Mesenchymal stem cell (in vitro differentiated cells and primary cell): ENCODE measurements around the gene TSSK2.
A peak's percentile ranks its signal among the peaks of the same experiment; 100 is the strongest.

ENCODE experiments used
- DNase-seq: peaks from one replicate; pipeline ENCODE4 v3.0.0-alpha.2; 2013
- H2AFZ ChIP-seq: one replicate; pipeline ENCODE4 v1.6.1; 2013; ENCODE audit warnings: low read depth, mild to moderate bottlenecking, control low read depth, inconsistent platforms, low read length, moderate library complexity
- H2AK5ac ChIP-seq: 2 replicates; pipeline ENCODE4 v1.6.1; 2013; ENCODE audit warnings: low read length, moderate library complexity, mild to moderate bottlenecking, inconsistent platforms; ENCODE audit not compliant: severe bottlenecking
- H2BK120ac ChIP-seq: one replicate; pipeline ENCODE4 v1.6.1; 2013; ENCODE audit warnings: low read depth, mild to moderate bottlenecking, inconsistent platforms, low read length, moderate library complexity
- H2BK12ac ChIP-seq, 2 experiments: one replicate each; pipeline ENCODE4 v1.6.1; 2013; ENCODE audit warnings: inconsistent platforms in 2 of 2, low read length in 2 of 2, mild to moderate bottlenecking in 2 of 2, moderate library complexity in 2 of 2, control low read depth in 1 of 2
- H2BK15ac ChIP-seq: one replicate; pipeline ENCODE4 v1.6.1; 2013; ENCODE audit warnings: mild to moderate bottlenecking, low read depth, inconsistent platforms; ENCODE audit not compliant: poor library complexity, severe bottlenecking
- H2BK5ac ChIP-seq: 2 replicates; pipeline ENCODE4 v1.6.1; 2013; ENCODE audit warnings: low read depth, mild to moderate bottlenecking, low read length, control low read depth, inconsistent platforms; ENCODE audit not compliant: poor library complexity, severe bottlenecking
- H3K14ac ChIP-seq, 2 experiments: one replicate each; pipeline ENCODE4 v1.6.1; 2013; ENCODE audit warnings: inconsistent platforms in 2 of 2, low read length in 2 of 2, control low read depth in 1 of 2, mild to moderate bottlenecking in 1 of 2, moderate library complexity in 1 of 2
- H3K18ac ChIP-seq, 2 experiments: one replicate each; pipeline ENCODE4 v1.6.1; 2013; ENCODE audit warnings: inconsistent platforms in 2 of 2, low read length in 2 of 2, control low read depth in 1 of 2, low read depth in 1 of 2, mild to moderate bottlenecking in 1 of 2
- H3K23ac ChIP-seq, 2 experiments: one replicate each; pipeline ENCODE4 v1.6.1; 2013; ENCODE audit warnings: inconsistent platforms in 2 of 2, low read length in 2 of 2, mild to moderate bottlenecking in 2 of 2, moderate library complexity in 2 of 2, control low read depth in 1 of 2
- H3K27ac ChIP-seq: 2 replicates; pipeline ENCODE4 v1.5.1; 2013; ENCODE audit warnings: mild to moderate bottlenecking, moderate library complexity, low read length, control low read depth, inconsistent platforms; ENCODE audit not compliant: poor library complexity, severe bottlenecking
- H3K27me3 ChIP-seq, 2 experiments: 2 replicates each; pipeline versions ENCODE4 v1.6.1 to v1.7.0; 2013; ENCODE audit warnings: low read length in 2 of 2, mild to moderate bottlenecking in 2 of 2, moderate library complexity in 2 of 2, control low read depth in 1 of 2, inconsistent platforms in 1 of 2; ENCODE audit not compliant: control insufficient read depth in 1 of 2, insufficient read depth in 1 of 2
- H3K36me3 ChIP-seq, 2 experiments: 2 replicates each; pipeline versions ENCODE4 v1.6.1 to v1.7.0; 2013; ENCODE audit warnings: low read length in 2 of 2, control low read depth in 1 of 2, inconsistent platforms in 1 of 2, low read depth in 1 of 2, mild to moderate bottlenecking in 1 of 2; ENCODE audit not compliant: insufficient read depth in 2 of 2, control insufficient read depth in 1 of 2
- H3K4ac ChIP-seq, 2 experiments: one replicate each; pipeline ENCODE4 v1.6.1; 2013; ENCODE audit warnings: inconsistent platforms in 2 of 2, low read length in 2 of 2, mild to moderate bottlenecking in 2 of 2, moderate library complexity in 2 of 2, control low read depth in 1 of 2, low read depth in 1 of 2
- H3K4me1 ChIP-seq: 2 replicates; pipeline ENCODE4 v1.6.1; 2013; ENCODE audit warnings: low read depth, low read length, control low read depth; ENCODE audit not compliant: control insufficient read depth, insufficient read depth
- H3K4me2 ChIP-seq: 2 replicates; pipeline ENCODE4 v1.6.1; 2013; ENCODE audit warnings: low read length, mild to moderate bottlenecking, inconsistent platforms; ENCODE audit not compliant: poor library complexity, severe bottlenecking
- H3K4me3 ChIP-seq, 2 experiments: 2 replicates each; pipeline versions ENCODE4 v1.5.1 to v1.7.0; 2013; ENCODE audit warnings: low read length in 2 of 2, mild to moderate bottlenecking in 2 of 2, control low read depth in 1 of 2, low read depth in 1 of 2; ENCODE audit not compliant: insufficient read depth in 1 of 2
- H3K79me1 ChIP-seq: replicated peaks from 2 replicates; pipeline ENCODE4 v1.6.1; 2013; ENCODE audit warnings: mild to moderate bottlenecking, control low read depth, low read length, inconsistent platforms; ENCODE audit not compliant: poor library complexity, severe bottlenecking
- H3K9ac ChIP-seq: 2 replicates; pipeline ENCODE4 v1.7.0; 2013; ENCODE audit warnings: mild to moderate bottlenecking, low read length, moderate library complexity
- H3K9me3 ChIP-seq: 2 replicates; pipeline ENCODE4 v1.7.0; 2013; ENCODE audit warnings: mild to moderate bottlenecking, low read length; ENCODE audit not compliant: control insufficient read depth
- H4K8ac ChIP-seq: one replicate; pipeline ENCODE4 v1.6.1; 2013; ENCODE audit warnings: inconsistent platforms, mild to moderate bottlenecking, low read length, moderate library complexity
- H4K91ac ChIP-seq: one replicate; pipeline ENCODE4 v1.6.1; 2013; ENCODE audit warnings: mild to moderate bottlenecking, low read length, inconsistent platforms
- WGBS: methylation state at CpG from one replicate; pipeline ENCODE4 v1.1.7; 2013; ENCODE audit warnings: mixed read lengths; 5-methylcytosine and 5-hydroxymethylcytosine counted together

The TSSK2 gene

GRCh38 chr22:19178657-19179496 is 47.8 kb downstream of the TSSK2 start, which contains the start of gene SLC25A1:
Gene SLC25A1 (minus strand): TSS chr22:19178736. CDS start chr22:19178673, 63 bp downstream.
- peaks cover 44% of the 10 kb centered on the region for H3K4me1 ChIP-seq
- H3K4ac ChIP-seq: peak within 1 kb of the TSS; percentile 57 to 93
- no peaks in the 10 kb centered on the region for H3K9me3 ChIP-seq
- H2BK15ac ChIP-seq: peak within 1 kb of the TSS; percentile 71
- H3K23ac ChIP-seq: peak within 1 kb of the TSS in 1 of 2 experiments; percentile 93
- peak within 1 kb of the TSS; percentile 37 for H3K27ac ChIP-seq
- H3K18ac ChIP-seq: peak within 1 kb of the TSS; percentile 81 to 95
- H2BK5ac ChIP-seq: peak within 1 kb of the TSS; percentile 33
- no peaks in the 10 kb centered on the region for H3K27me3 ChIP-seq
- no peak within 1 kb of the TSS for H2AK5ac ChIP-seq
- H3K79me1 ChIP-seq: peaks cover 14% of the 10 kb centered on the region
- peak within 1 kb of the TSS; percentile 90 for H4K91ac ChIP-seq
- peak within 1 kb of the TSS in 1 of 2 experiments; percentile 96 for H3K14ac ChIP-seq
- peak; percentile 86 for DNase-seq
- peak within 1 kb of the TSS; percentile 82 for H3K9ac ChIP-seq
- H4K8ac ChIP-seq: peak within 1 kb of the TSS; percentile 78
- peak within 1 kb of the TSS; percentile 79 for H2AFZ ChIP-seq
- H2BK12ac ChIP-seq: peak within 1 kb of the TSS in 1 of 2 experiments; percentile 72
- peaks cover 15 to 49% of the 10 kb centered on the region in 2 experiments for H3K36me3 ChIP-seq
- peak within 1 kb of the TSS; percentile 82 to 90 for H3K4me3 ChIP-seq
- H3K4me2 ChIP-seq: peak within 1 kb of the TSS; percentile 88
- H2BK120ac ChIP-seq: peak within 1 kb of the TSS; percentile 82
- WGBS: 1% methylated on average over 73 of the region's 86 CpGs

GRCh38 chr22:19179497-19180048 is 48.5 kb downstream of the TSSK2 start:
- H3K79me1 ChIP-seq: peaks cover 14% of the 10 kb centered on the region
- peak overlapping the region; percentile 78 for H4K8ac ChIP-seq
- no peak overlapping the region for H2AK5ac ChIP-seq
- H2BK5ac ChIP-seq: no peak overlapping the region
- no peak overlapping the region for H3K23ac ChIP-seq
- no peak overlapping the region for H2BK12ac ChIP-seq
- H3K18ac ChIP-seq: peak overlapping the region in 1 of 2 experiments; percentile 77
- peak overlapping the region in 1 of 2 experiments; percentile 80 for H3K4me3 ChIP-seq
- H3K9me3 ChIP-seq: no peaks in the 10 kb centered on the region
- H3K27ac ChIP-seq: peak overlapping the region; percentile 37
- H3K4me1 ChIP-seq: peaks cover 37% of the 10 kb centered on the region
- H3K14ac ChIP-seq: no peak overlapping the region
- no peak overlapping the region for H2BK120ac ChIP-seq
- WGBS: 49% methylated on average over 15 of the region's 15 CpGs
- H3K4me2 ChIP-seq: peak overlapping the region; percentile 87
- H3K36me3 ChIP-seq: peaks cover 15 to 47% of the 10 kb centered on the region in 2 experiments
- peak overlapping the region; percentile 79 for H2AFZ ChIP-seq
- peak; percentile 86 for DNase-seq
- peak overlapping the region; percentile 12 for H2BK15ac ChIP-seq
- peak overlapping the region; percentile 22 for H4K91ac ChIP-seq
- peak overlapping the region; percentile 82 for H3K9ac ChIP-seq
- peak overlapping the region; percentile 20 to 70 for H3K4ac ChIP-seq
- no peaks in the 10 kb centered on the region for H3K27me3 ChIP-seq

- WGBS: 96% methylated on average over 9 of the region's 9 CpGs
- no peak for DNase-seq
These were observed 49.1 kb downstream of the TSSK2 start for GRCh38 chr22:19180234-19180633.

More at GRCh38 chr22:19180234-19180633, 49.1 kb downstream of the TSSK2 start:
- no peak overlapping the region for H4K91ac ChIP-seq
- no peak overlapping the region for H3K27ac ChIP-seq
- no peak overlapping the region for H3K4me3 ChIP-seq
- H2AK5ac ChIP-seq: no peak overlapping the region
- H2BK5ac ChIP-seq: no peak overlapping the region
- no peak overlapping the region for H3K4ac ChIP-seq
- H2BK15ac ChIP-seq: no peak overlapping the region
- no peak overlapping the region for H2AFZ ChIP-seq
- no peaks in the 10 kb centered on the region for H3K27me3 ChIP-seq
- no peak overlapping the region for H3K4me2 ChIP-seq
- peaks cover 15 to 43% of the 10 kb centered on the region in 2 experiments for H3K36me3 ChIP-seq
- H3K23ac ChIP-seq: peak overlapping the region in 1 of 2 experiments; percentile 14
- no peak overlapping the region for H3K18ac ChIP-seq
- H3K4me1 ChIP-seq: peaks cover 32% of the 10 kb centered on the region
- H3K9ac ChIP-seq: no peak overlapping the region
- H3K9me3 ChIP-seq: no peaks in the 10 kb centered on the region
- no peak overlapping the region for H2BK120ac ChIP-seq
- H2BK12ac ChIP-seq: no peak overlapping the region
- H3K79me1 ChIP-seq: peaks cover 14% of the 10 kb centered on the region
- H3K14ac ChIP-seq: no peak overlapping the region
- H4K8ac ChIP-seq: no peak overlapping the region
